IPS-18c (cell line): ENCODE results near the gene ELP4.

ENCODE experiments used
- H3K4me3 ChIP-seq: 2 replicates; pipeline ENCODE4 v1.7.0; 2013; ENCODE audit warnings: low read depth, mild to moderate bottlenecking, low read length, moderate library complexity; ENCODE audit not compliant: insufficient read depth
- H3K9me3 ChIP-seq: one replicate; pipeline ENCODE4 v1.6.1; 2013; ENCODE audit warnings: mild to moderate bottlenecking, low read length, moderate library complexity; ENCODE audit not compliant: control insufficient read depth, insufficient read depth

Gene ELP4

DNA sequence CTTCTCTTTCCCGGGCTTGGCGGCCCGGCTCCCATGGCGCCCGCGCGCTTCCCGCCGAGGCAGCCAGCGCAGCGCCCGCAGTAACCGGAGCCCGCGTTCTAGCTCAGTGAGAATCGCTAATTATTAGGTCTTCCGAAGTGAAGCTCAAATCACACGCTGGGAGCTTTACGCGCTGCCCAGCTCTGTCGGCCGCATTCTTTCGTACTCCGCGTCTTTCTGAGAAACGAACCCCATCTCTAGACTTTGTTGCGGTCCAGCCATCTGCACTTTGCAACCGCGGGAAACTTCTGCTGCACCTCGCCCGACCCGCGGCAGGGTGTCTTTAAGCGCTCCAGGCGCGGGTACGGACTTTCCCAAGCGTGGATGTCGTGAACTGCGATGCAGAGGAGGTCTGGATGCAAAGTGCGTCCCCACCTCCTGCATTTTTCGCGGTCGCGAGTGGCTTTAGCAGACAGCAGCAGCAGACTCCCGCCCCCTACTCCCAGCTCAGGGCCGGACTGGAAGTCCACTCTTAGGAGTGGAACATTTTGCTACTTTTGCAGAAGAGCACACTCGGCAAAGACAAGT is 307.6 kb downstream of the ELP4 start:
- peak overlapping the region; percentile 53 for H3K4me3 ChIP-seq
- H3K9me3 ChIP-seq: no peaks in the 10 kb centered on the region

DNA sequence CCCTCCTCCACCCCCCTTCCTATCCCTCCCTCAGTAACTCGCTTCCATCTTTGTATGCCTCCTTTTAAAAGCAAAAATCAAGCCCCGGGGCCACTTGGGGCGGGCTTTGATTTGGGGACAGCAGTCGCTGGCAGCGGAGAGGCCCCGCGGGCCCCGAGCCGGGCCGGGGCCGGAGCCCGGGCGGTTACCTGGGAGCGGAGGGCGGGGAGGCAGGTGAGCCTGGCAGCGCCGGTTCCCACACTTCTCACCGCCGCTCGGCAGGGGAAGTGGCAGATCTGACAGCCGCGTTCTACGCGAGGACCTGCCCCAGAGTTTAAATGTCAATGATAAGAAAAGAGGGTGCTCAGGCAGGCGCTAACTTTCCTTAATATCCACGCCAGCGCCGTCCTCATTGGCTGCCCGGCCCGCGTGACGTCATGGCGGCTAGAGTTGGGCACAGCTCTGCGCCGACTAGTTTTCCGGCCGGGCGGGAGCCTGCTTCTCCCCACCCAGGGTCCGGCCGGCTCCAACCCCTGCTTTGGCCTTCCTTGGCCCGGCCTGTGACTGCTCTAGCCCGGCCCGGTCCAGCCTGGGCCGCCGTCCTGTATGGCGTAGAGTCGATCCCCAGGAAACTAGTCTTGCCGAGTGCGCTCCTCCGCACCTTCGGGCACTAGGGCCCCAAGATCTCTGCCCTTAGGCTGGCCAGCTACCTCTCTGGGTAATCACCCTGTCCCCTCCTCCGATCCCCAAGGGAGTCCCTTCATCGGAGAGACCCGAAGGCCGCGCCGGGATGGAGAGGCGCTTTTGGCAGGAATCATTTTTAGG is 308.3 kb downstream of the ELP4 start:
- H3K4me3 ChIP-seq: peak overlapping the region; percentile 53; the same call in 1 of the 2 replicates

DNA sequence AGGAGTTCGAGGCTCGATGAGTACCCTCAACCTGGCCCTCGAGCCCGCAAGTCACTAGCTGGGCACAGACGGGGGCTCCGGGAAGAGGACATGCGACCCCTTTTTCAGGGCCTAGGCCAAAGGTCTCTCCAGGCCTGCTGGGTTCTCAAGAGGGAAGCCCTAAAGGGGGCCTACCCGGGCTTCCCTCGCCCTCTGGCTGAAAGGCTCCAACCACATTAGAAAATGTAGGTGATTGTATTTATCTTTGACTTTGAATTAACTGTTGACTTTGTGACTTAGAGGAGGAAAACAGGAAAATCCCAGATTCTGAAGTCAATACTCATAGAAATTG is 308.8 kb downstream of the ELP4 start:
- no peaks in the 10 kb centered on the region for H3K9me3 ChIP-seq
- peak overlapping the region; percentile 53; the same call in 1 of the 2 replicates for H3K4me3 ChIP-seq

More for the DNA sequence above, 308.3 kb downstream of the ELP4 start:
- no peaks in the 10 kb centered on the region for H3K9me3 ChIP-seq

DNA sequence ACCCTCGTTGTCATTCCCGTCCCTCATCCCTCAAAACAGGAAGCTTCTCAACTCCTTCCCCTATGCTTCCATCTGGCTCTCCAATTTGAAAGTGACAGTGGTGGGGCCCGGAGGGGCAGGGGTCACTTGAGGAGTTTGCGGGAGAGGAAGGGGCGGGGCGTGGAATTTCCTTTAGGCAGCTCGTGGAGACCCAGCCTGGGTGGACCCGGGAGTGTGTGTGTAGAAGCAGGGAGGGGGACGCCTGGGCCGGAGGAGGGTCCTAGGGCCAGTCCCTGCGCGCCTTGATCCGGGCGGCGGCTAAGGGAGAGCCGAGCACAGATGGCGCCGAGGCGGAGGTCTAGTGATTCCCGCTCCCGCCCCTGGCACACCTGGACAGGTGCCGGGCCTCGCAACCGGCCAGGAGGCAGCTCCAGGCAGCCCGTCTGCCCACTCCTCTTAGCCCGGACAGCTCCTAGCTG is 309.3 kb downstream of the ELP4 start:
- H3K9me3 ChIP-seq: no peaks in the 10 kb centered on the region

DNA sequence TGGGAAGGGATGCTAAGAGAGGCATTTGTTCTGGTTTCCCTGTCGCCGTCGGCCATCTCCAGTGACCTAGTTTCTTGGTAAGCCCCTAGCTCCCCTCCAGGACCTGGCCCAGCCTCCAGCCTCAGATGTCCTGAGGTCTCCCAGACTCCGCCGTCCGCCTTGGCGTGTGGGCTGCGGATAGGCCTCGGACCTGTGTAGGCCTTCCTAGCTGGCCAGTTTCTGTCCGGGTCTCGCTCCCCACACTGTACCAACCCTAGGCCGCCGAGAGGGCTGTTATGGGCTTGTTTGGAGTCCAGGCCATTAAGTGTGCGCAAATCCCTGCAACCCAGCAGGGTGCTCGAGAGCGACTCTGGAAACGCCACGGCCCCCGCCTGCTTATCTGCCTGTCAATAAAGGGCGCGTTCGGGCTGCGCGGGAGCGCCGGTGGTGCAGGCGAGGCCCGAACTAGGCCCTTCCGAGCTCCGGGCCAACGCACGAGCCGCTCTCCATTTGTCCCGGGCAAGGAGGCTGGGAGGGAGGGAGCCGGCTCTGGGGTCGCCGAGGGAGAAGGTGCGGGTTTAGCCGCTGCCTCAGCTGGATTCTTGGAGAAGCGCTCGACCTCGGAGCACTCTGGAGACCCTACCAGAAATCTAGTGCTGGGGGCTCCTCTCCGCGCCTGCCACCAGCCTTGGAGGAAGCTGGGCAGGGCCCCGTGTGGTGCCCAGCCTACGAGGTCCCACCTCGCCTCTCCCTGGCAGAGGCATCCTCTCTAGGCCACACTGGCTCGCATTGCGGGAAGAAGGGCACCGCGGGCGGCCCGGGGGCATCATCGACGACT is 310.3 kb downstream of the ELP4 start:
- no peaks in the 10 kb centered on the region for H3K9me3 ChIP-seq
- H3K4me3 ChIP-seq: peak overlapping the region; percentile 50

More for the DNA sequence above, 309.3 kb downstream of the ELP4 start:
- H3K4me3 ChIP-seq: no peak overlapping the region

DNA sequence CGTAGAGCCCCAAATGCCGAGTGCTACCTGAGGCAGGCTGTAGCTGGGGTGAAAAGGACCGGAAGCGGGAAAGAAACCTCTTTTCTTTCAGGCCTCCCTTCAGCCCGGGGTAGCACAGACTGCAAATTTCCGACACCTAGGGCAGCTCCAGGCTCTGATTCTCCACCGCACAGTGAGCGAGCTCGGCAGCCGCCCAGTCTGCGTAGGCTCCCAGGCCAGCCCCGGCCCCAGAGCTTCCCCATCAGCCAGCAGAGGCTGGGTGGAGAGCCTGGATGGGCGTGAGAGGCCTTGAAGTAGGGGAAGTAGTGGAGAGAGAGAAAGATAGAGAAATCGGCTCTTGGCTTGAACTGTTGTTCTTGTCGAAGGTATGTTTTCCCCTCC is 310.9 kb downstream of the ELP4 start:
- Histone ChIP-seq H3K4me3 (peak overlapping the region; percentile 50), H3K9me3 (no peaks in the 10 kb centered on the region)

DNA sequence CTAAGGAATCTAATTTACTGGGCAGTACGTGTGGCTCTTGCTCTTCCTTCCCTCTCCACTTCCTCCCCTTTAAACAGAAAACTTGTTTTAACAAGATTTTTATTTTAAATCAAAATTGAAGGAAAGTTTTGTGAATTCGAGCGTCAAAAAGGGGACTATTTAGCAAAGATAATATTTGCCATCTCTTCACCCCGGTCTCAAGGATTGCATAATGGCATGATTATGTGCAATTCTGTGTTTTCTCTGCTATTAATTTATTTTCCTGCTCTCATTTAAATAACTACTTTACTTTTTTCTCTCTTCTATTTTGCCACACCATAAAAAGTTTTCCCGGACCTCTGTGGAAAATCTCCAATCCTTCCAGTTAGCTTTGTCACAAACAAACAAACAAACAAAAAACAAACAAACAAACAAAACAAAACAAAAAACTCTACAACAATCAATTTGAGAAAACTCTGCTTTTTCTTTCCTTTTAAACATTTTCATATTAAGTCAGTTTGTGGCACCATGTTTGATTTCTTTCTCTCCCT is 311.7 kb downstream of the ELP4 start:
- Histone ChIP-seq H3K9me3 (no peaks in the 10 kb centered on the region), H3K4me3 (no peak overlapping the region)

DNA sequence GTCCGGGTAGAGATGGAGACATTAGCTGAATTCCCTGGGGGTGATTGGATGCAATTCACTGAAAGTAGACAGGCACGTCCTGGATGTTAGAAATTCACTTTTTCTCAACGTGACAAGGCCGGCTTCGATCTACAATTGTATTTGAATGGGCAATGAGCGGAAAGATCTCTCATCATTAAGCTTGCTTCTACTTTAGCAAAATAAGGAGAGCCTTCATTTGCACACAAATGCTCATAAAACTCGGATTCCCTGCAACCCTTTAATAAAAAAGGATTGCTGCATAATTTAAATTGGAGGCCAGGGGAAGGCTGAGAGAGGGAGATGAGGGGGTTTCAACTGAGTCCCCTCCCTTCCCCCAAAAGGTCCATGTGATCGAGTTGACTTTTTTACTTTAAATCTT is 312.2 kb downstream of the ELP4 start:
- Histone ChIP-seq H3K9me3 (no peaks in the 10 kb centered on the region), H3K4me3 (no peak overlapping the region)

DNA sequence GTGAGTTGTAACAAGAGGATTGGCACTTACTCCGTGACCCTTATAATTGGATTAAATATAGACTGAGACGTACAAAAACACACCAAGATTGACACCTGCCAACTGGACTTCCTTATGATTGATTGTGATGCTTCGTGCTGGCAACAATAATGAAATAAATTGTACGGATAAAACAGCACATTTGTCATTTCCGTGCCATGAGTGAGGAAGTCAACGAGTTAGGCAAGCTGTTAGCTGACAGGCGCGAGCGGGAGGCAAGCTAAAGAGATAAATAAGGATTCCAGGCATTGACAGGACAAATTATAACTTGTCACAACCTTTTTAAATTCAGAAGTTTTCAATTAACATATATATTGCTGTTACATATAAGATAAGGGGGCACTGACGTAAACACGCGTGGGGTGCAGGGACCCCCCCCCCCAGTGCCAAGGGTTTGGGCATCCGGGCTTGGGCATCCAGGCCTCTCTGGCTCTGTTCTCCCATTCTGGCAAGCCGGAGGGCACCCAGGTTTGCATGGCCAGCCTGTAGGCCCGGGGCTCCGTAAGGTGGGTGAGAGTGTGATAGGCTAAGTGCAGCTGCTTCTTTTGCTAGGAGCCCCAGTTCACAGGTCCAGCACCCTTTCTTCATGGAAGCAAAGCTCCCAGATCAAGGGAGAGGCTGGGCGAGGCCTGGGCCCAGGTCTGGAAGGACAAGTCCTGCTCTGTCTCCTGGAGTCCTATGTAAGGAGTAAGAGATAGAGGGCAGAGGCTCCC is 312.8 kb downstream of the ELP4 start:
- no peak overlapping the region for H3K4me3 ChIP-seq

DNA sequence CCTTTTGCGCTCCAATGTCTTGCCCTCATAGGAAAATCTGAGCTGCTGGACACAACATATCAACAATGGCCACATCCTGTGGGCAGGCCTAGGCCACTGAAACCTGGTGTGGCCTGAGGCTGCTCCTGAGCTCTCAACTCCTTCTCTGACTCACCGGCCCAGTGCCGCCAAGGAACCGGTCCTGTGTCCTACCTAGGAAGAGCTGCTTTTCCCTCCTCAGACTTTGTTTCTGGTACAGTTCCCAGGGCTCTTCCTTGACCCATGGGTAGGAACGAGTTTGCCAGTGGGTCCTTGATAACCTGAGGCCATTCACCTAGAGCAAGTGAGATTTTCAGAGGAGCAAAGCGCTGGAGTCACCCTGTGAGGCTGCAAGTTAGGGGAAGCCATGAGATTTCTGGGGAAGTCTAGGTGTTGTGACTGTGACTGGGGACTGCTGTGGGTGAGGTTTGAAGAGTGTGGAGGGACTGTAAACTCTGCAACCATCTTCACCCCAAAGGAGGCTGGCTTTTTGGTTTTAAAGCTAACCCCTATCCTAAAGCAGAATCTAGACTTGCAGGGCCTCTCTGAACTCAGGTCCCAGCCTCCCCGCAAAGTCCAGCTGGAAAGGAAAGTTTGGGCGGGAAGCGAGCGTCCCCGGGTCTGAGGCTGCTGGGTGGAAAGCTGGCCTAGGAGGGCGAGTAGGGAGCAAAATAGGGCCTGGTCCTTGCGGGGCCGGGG is 313.5 kb downstream of the ELP4 start:
- no peaks in the 10 kb centered on the region for H3K9me3 ChIP-seq
- H3K4me3 ChIP-seq: no peak overlapping the region

More for the DNA sequence above, 312.8 kb downstream of the ELP4 start:
- no peaks in the 10 kb centered on the region for H3K9me3 ChIP-seq

DNA sequence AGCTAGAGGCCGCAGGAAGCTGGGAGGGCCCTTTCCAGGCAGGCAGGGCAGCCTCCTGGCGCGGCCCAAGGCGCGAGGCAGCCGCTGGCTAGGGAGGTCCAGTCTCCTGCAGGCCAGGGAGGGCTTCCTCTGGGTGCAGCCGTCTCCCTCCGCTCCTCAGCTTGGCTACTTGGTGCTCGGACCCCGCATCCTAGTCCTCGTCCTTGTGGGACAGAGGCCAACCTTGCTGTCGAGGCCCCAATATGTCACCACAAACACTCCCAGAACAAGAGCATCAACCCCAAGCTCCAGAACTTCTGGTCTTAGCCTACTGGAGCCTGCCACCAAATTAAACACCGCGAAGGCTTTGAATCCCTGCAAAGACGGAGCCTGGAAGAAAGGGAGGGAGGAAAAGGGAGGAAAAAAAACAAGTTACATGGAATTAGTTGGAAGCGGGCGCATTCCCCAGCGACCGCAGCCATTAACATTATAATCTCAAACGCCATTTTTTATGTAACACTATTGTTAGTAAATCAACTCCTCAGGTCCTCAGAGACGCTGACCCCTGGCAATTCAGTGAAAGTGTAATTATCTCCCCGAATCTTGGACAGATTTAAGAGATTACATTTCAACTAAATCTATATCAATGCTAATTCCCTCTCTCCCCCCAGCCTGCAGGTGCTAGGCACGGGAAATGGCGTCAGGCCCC is 314.2 kb downstream of the ELP4 start:
- no peaks in the 10 kb centered on the region for H3K9me3 ChIP-seq
- H3K4me3 ChIP-seq: peak overlapping the region; percentile 2

DNA sequence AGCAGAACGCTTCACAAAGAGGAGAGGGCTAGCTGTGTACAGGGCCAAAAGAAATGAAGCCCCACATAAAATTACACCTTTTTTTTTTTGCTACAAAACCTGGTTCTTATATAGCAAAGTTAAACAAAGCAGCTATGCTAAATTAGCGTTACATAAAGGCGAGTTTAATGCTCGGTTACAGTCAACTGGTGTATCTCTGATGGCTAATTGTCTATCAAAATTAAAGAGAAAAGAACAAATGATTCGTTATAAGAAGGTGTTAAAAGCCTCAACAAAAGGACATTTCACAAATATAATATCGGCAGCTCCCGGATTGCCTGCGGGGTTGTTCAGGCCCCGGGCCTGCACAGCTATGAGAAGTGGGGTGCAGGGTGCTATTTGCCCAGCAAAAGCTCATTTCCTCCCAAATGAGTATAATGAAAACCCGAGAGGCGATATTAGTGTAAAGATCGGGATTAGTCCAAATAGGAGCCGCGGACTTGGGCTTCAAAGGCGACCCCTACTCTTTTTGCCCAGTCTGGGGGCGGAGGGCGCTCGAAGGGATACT is 314.8 kb downstream of the ELP4 start:
- Histone ChIP-seq H3K4me3 (peak overlapping the region; percentile 2), H3K9me3 (no peaks in the 10 kb centered on the region)

DNA sequence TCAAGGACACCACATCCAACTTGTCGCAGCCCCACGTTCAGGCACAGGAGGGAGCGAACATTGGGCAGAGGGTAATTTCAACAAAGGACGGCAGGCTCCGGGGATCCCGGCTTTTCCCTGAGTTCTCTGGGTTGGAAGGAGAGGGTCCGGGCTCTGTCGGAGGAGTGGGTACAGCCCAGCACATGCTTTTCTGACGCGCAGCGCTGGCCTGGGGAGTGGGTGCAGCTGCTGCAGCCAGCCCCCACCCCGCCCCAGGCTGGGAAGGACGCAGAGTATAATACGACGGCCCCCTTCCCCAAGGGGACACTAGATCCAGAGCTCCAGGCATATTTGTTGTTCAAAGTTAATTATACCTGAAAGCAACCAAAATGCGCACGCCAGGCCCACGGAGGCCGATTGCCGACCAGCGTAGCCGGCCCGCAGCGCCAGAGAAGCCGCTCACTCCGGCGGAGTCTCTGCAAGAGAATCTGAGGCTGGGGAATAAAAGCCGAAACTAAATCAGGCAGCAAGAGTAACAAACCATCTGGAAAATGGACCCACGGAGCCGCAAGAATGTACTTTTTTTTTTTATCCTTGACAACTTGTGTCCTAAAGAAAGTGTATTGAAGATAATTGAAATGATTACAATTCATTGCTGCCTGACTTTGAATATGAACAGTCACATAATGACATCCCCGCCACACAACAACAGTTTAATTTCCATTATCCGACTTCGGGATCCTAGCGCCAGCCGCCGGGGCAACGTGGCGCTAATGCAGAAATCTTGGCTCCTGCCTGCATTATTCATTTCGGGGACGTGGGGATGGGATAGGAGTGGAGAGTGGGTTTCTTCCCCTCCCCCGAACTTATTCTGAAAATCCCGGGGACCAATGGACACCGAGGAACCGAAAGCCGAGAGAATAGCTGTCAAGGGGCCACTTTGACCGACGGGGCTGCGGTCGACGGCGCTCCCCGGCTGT is 315.6 kb downstream of the ELP4 start:
- Histone ChIP-seq H3K9me3 (no peaks in the 10 kb centered on the region), H3K4me3 (peak overlapping the region; percentile 47)

DNA sequence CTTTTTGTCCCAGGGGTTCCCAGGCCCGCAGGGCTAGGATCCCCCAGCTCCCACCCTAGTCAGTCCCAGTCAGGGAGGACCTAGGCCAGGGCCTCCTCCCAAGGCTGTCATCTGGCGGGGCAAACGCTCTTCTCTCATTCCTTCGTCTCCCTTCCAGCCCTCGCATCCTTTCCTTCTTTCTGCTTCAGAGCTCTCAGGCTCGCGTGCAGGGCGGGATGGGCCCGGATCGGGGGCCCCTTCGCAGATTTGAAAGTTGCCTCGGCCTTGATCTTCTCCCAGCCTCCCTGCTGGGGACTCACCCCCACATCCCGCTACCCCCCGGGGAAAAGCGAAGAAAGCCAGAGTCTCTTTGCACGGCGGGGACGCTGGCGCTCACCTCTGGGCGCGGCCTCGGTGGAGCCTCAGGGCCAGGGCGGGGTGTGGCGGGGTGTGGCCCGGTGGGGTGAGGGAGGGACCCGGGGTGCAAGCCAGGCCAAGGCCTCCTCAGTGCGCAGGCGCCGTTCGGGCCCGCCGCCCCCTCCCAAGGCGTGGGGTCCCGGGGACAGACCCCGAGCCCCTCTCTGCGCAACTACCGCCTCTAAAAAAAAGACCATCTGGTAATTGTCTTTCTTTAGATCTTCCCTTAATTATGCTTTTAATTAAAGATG is 316.4 kb downstream of the ELP4 start:
- Histone ChIP-seq H3K9me3 (no peaks in the 10 kb centered on the region), H3K4me3 (peak overlapping the region; percentile 47)
